SK-N-SH (cell line): ENCODE data around the gene E2F4. TPM values are rescaled to one million over a fixed set of nuclear protein-coding genes. Genes with fewer than 3 reads are reported as not detected.

Experiments used
- CTCF ChIA-PET: fragments of 300-600, 350-600 bp; formaldehyde crosslinking; extraction: SDS; loops from one replicate; lab custom pipeline; 2021; lab: Yijun Ruan, JAX
- POLR2A ChIA-PET: fragments of 350-600 bp; sonication (Branson Sonifier 250); formaldehyde crosslinking; extraction: SDS; loops from one replicate; lab custom pipeline; 2020; ENCODE audit warnings: antibody characterized with exemption, inconsistent platforms; lab: Yijun Ruan, JAX
- DNase-seq: peaks from one replicate; pipeline ENCODE4 v3.0.0; 2012
- H2AFZ ChIP-seq: fragments of 200-600 bp; sonication (generic); 2 replicates; pipeline ENCODE4 v1.8.1; 2016; ENCODE audit warnings: antibody characterized with exemption, mild to moderate bottlenecking, low read depth
- H3F3A ChIP-seq: fragments of 200-600 bp; sonication (generic); replicated peaks from 2 replicates; pipeline ENCODE3; 2016; ENCODE audit warnings: antibody characterized with exemption, mild to moderate bottlenecking; ENCODE audit not compliant: insufficient read depth
- H3K27ac ChIP-seq, 2 experiments: fragments of 200-500 bp in 1 of 2; fragments of 200-600 bp in 1 of 2; sonication (Bioruptor generic) in 1 of 2; sonication (generic), shearing (Covaris generic) in 1 of 2; 2 replicates each; pipeline versions ENCODE4 v1.5.1 to v1.6.1; 2014 to 2016; ENCODE audit warnings: low read depth in 2 of 2, inconsistent platforms in 1 of 2, low read length in 1 of 2, mild to moderate bottlenecking in 1 of 2, mixed read lengths in 1 of 2
- H3K27me3 ChIP-seq: fragments of 200-600 bp; sonication (generic), shearing (Covaris generic); 2 replicates; pipeline ENCODE4 v1.6.1; 2016; ENCODE audit warnings: mixed run types; ENCODE audit not compliant: insufficient read depth
- H3K36me3 ChIP-seq, 2 experiments: fragments of 200-500 bp in 1 of 2; fragments of 200-600 bp in 1 of 2; sonication (Bioruptor generic) in 1 of 2; sonication (generic) in 1 of 2; replicated peaks in 1 of 2; 2 replicates each; pipeline versions ENCODE3 to v1.5.1; 2014 to 2016; ENCODE audit warnings: low read length in 1 of 2, mild to moderate bottlenecking in 1 of 2; ENCODE audit not compliant: insufficient read depth in 2 of 2, control insufficient read depth in 1 of 2
- H3K4me1 ChIP-seq, 2 experiments: fragments of 200-500 bp in 1 of 2; fragments of 200-600 bp in 1 of 2; sonication (Bioruptor generic) in 1 of 2; sonication (generic), shearing (Covaris generic) in 1 of 2; 2 replicates each; pipeline versions ENCODE4 v1.5.1 to v1.6.1; 2014 to 2016; ENCODE audit warnings: low read depth in 1 of 2, low read length in 1 of 2, mixed run types in 1 of 2; ENCODE audit not compliant: insufficient read depth in 2 of 2, control insufficient read depth in 1 of 2
- H3K4me2 ChIP-seq: fragments of 200-600 bp; sonication (generic), shearing (Covaris generic); 2 replicates; pipeline ENCODE4 v1.6.1; 2017; ENCODE audit warnings: mixed run types
- H3K4me3 ChIP-seq, 2 experiments: fragments of 200-500 bp in 1 of 2; fragments of 200-600 bp in 1 of 2; sonication (Bioruptor generic) in 1 of 2; sonication (generic), shearing (Covaris generic) in 1 of 2; 2 replicates each; pipeline versions ENCODE4 v1.5.1 to v1.8.1; 2014 to 2016; ENCODE audit warnings: low read depth in 2 of 2, inconsistent platforms in 1 of 2, low read length in 1 of 2, mild to moderate bottlenecking in 1 of 2, mixed read lengths in 1 of 2, moderate library complexity in 1 of 2
- H3K79me2 ChIP-seq: fragments of 200-600 bp; sonication (generic); 2 replicates; pipeline ENCODE4 v1.8.1; 2017; ENCODE audit warnings: mild to moderate bottlenecking; ENCODE audit not compliant: insufficient read depth
- H3K9ac ChIP-seq: fragments of 200-600 bp; sonication (generic); 2 replicates; pipeline ENCODE4 v1.6.1; 2017; ENCODE audit warnings: mixed run types
- H3K9me2 ChIP-seq: fragments of 200-600 bp; sonication (generic); 2 replicates; pipeline ENCODE4 v1.6.1; 2017; ENCODE audit warnings: mixed run types
- H3K9me3 ChIP-seq: fragments of 200-600 bp; sonication (generic); 2 replicates; pipeline ENCODE4 v1.6.1; 2017; ENCODE audit warnings: mixed run types, mild to moderate bottlenecking, moderate library complexity
- H4K20me1 ChIP-seq: fragments of 200-600 bp; sonication (generic); 2 replicates; pipeline ENCODE4 v1.6.1; 2017; ENCODE audit warnings: mild to moderate bottlenecking, mixed run types; ENCODE audit not compliant: insufficient read depth
- EP300 ChIP-seq, 2 experiments: IDR thresholded peaks; 2 replicates each; pipeline versions ENCODE4 v1.4.0 to v1.6.1; 2012; ENCODE audit warnings: borderline replicate concordance in 1 of 2, low read depth in 1 of 2, low read length in 1 of 2
- JUND ChIP-seq: IDR thresholded peaks from 2 replicates; pipeline ENCODE4 v1.4.0; 2012
- PBX3 ChIP-seq: IDR thresholded peaks from 2 replicates; pipeline ENCODE4; 2012
- POLR2AphosphoS5 ChIP-seq: IDR thresholded peaks from 2 replicates; pipeline ENCODE4 v1.6.1; 2012; ENCODE audit warnings: low read depth, low read length
- REST ChIP-seq: IDR thresholded peaks from 2 replicates; pipeline ENCODE4 v1.6.1; 2012; ENCODE audit warnings: mild to moderate bottlenecking, low read depth, low read length, moderate library complexity
- SMC3 ChIP-seq: IDR thresholded peaks from 2 replicates; pipeline ENCODE4 v1.6.1; 2012; ENCODE audit warnings: low read depth, low read length, improper control_type of control experiment
- WGBS: methylation state at CpG from one replicate; pipeline ENCODE4 v1.1.6; 2017; ENCODE audit warnings: low lambda C conversion rate; 5-methylcytosine and 5-hydroxymethylcytosine counted together
- polyA plus RNA-seq, 3 experiments: library from polyadenylated mRNA; depleted of rRNA; stranded (reverse); fragments of >200 nt; gene quantifications; 2 replicates each; pipeline ENCODE4 v1.2.3, GENCODE V29; 2012

The E2F4 gene
- polyA plus RNA-seq, 1 of the 3 experiments (the other 2 are of a cell fraction): 168 TPM

- Histone ChIP-seq H3K36me3 (peaks cover 45 to 48% of the 10 kb centered on the region in 2 experiments), H3K4me1 (peaks cover 10 to 28% of the 10 kb centered on the region in 2 experiments; a peak in 3 of 4 replicates)
- CTCF ChIA-PET: interaction anchor here (1.3 to 1.9 kb wide), 2 partner anchors 8 to 11 kb away, joined by 3 to 7 read pairs; partner anchors contain the start of gene TMEM208
- TF ChIP-seq JUND: no peak
- TF ChIP-seq SMC3: no peak
- TF ChIP-seq POLR2AphosphoS5: no peak
- TF ChIP-seq PBX3: no peak
- TF ChIP-seq, all 33 proteins: peak for 0
- Histone ChIP-seq H4K20me1 (no peaks in the 10 kb centered on the region), H3F3A (peaks cover 50% of the 10 kb centered on the region), H3K27ac (no peak overlapping the region), H2AFZ (no peak overlapping the region), H3K4me2 (no peak overlapping the region), H3K9ac (no peak overlapping the region), H3K27me3 (no peaks in the 10 kb centered on the region), H3K9me2 (no peaks in the 10 kb centered on the region), H3K4me3 (no peak overlapping the region), H3K9me3 (no peaks in the 10 kb centered on the region), H3K79me2 (peaks cover 37% of the 10 kb centered on the region)
- WGBS: 100% methylated on average over 3 of the region's 3 CpGs
- DNase-seq: no peak
- POLR2A ChIA-PET: interaction anchor here (1.3 to 1.7 kb wide), 2 partner anchors 11 to 64 kb away, joined by 4 to 6 read pairs; partner anchors contain the start of gene TMEM208
These were observed 46.3 kb downstream of the E2F4 start for GRCh38 chr16:67238278-67238575.

GRCh38 chr16:67238806-67239470 is 47.0 kb downstream of the E2F4 start:
- H4K20me1 ChIP-seq: no peaks in the 10 kb centered on the region
- no peaks in the 10 kb centered on the region for H3K9me2 ChIP-seq
- 100% methylated on average over 6 of the region's 9 CpGs for WGBS
- no peak overlapping the region for H2AFZ ChIP-seq
- H3F3A ChIP-seq: peaks cover 49% of the 10 kb centered on the region
- H3K36me3 ChIP-seq: peaks cover 40 to 44% of the 10 kb centered on the region in 2 experiments
- H3K9ac ChIP-seq: no peak overlapping the region
- CTCF ChIA-PET: interaction anchor here (0.9 to 1.9 kb wide), 3 partner anchors 12 to 65 kb away, joined by 3 to 7 read pairs (median 3); partner anchors contain the start of gene TMEM208
- TF ChIP-seq EP300 (IDR thresholded peaks at IDR 0.05; ENCODE audit: borderline replicate concordance in 1 of 2, low read depth in 1 of 2, low read length in 1 of 2) (no peak), REST (no peak)
- TF ChIP-seq, all 33 proteins: peak for 0
- no peaks in the 10 kb centered on the region for H3K9me3 ChIP-seq
- H3K4me1 ChIP-seq: peaks cover 16 to 35% of the 10 kb centered on the region in 2 experiments; a peak in 3 of 4 replicates
- no peak overlapping the region for H3K27ac ChIP-seq
- H3K27me3 ChIP-seq: no peaks in the 10 kb centered on the region
- POLR2A ChIA-PET: interaction anchor here (1.3 to 1.7 kb wide), 2 partner anchors 12 to 65 kb away, joined by 4 to 6 read pairs; partner anchors contain the start of gene TMEM208
- no peak for DNase-seq
- no peak overlapping the region for H3K4me2 ChIP-seq
- H3K79me2 ChIP-seq: peaks cover 44% of the 10 kb centered on the region
- no peak overlapping the region for H3K4me3 ChIP-seq
